Hair follicular keratinocyte (primary cell): Measurements from ENCODE around the gene RAD21L1. TPM values are rescaled to one million over a fixed set of nuclear protein-coding genes. Genes with fewer than 3 reads are reported as not detected.

Source experiments
- total RNA-seq: library from RNA; depleted of rRNA; stranded (reverse); fragments of >200 nt; gene quantifications from 2 replicates; pipeline ENCODE4 v1.2.3, GENCODE V29; 2015

The RAD21L1 gene
- not detected in 2 replicates for total RNA-seq

GRCh38 chr20:1225783-1226654, at the start of gene RAD21L1:
Gene RAD21L1 (plus strand): TSS chr20:1226044. CDS start chr20:1228454, 2,410 bp downstream.

GRCh38 chr20:1184638-1185315, 41.1 kb upstream of the RAD21L1 start, which contains the start of gene TMEM74B:
Gene TMEM74B (minus strand): TSS chr20:1184981. CDS start chr20:1183801, 1,180 bp downstream.

GRCh38 chr20:1202762-1203504, 22.9 kb upstream of the RAD21L1 start, which contains the start of gene C20orf202:
Gene C20orf202 (plus strand): TSS chr20:1203454. CDS start chr20:1203586, 132 bp downstream.

GRCh38 chr20:1266167-1266973, 40.5 kb downstream of the RAD21L1 start, which contains the start of gene SNPH:
Gene SNPH (plus strand): TSS chr20:1266294. CDS start chr20:1296240, 29,946 bp downstream.

Other genes with a start within 250 kb of the RAD21L1 start
- 0.38 and 0.86 TPM in 2 replicates for gene RSPO4, start 223.7 kb upstream of the RAD21L1 start, total RNA-seq
- 98.7 and 147 TPM in 2 replicates for gene PSMF1, start 107.4 kb upstream of the RAD21L1 start, total RNA-seq
- gene TMEM74B, start 41.1 kb upstream of the RAD21L1 start, total RNA-seq: 0.30 and 0.39 TPM in 2 replicates
- not detected in 2 replicates for gene C20orf202, start 22.6 kb upstream of the RAD21L1 start, total RNA-seq
- 5.7 and 7.2 TPM in 2 replicates for gene SNPH, start 40.2 kb downstream of the RAD21L1 start, total RNA-seq
- 3.9 and 11.3 TPM in 2 replicates for gene SDCBP2, start 103.1 kb downstream of the RAD21L1 start, total RNA-seq
- gene FKBP1A, start 167.0 kb downstream of the RAD21L1 start, total RNA-seq: 127 and 172 TPM in 2 replicates
- gene NSFL1C, start 240.8 kb downstream of the RAD21L1 start, total RNA-seq: 34.8 and 53.7 TPM in 2 replicates